ENCODE measurements around the gene VTI1A. TPM values are rescaled to one million over a fixed set of nuclear protein-coding genes. Genes with fewer than 3 reads are reported as not detected.
"Not testable (repeated sequence)": the region's sequence is repeated elsewhere in the genome, so short reads cannot be mapped to it uniquely, and the experiment has no call there.

VTI1A gene
- total and polyA plus RNA-seq, 3 donors from 2014 or later, result 25.5 to 85.9 (median 63.4) TPM

- intact Hi-C loops (cut with DNase I; ENCODE audit: low total_unique reads), result no loop called here
- no peaks in the 10 kb centered on the region for H3K27me3 ChIP-seq
- WGBS, 2 donors, result 91 to 92% methylated on average over 4 of the region's 4 CpGs
These were observed 408.1 kb downstream of the VTI1A start for GRCh38 chr10:112855134-112855533.

DNA sequence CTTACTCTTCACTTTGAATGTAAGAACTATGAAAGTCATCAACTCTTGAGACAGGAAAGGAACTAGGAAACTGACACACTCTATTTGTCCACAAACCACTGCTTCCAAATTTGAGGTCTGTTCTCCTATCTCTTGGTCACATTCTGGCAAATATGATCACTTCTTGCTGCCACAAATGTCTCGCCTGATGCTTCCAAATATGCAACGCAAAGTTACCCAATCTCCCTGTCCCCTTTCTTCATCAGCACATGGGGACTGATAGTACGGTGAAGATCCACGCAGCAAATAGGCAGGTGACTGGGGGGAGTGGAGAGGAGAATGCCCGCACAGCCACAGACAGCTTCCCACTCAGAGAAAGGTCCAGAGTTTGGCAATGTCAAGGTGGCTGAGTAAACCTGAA is 410.5 kb downstream of the VTI1A start:
- WGBS, 2 donors, result 94 to 97% methylated on average over 5 of the region's 5 CpGs

More at GRCh38 chr10:112855134-112855533, 408.1 kb downstream of the VTI1A start:
- Histone ChIP-seq H3K36me3 (ENCODE audit: low read depth, missing control alignments) (no peaks in the 10 kb centered on the region), H3K9me3 (no peaks in the 10 kb centered on the region), H3K4me1 (no peaks in the 10 kb centered on the region), H3K4me3 (no peak overlapping the region), H3K27ac (no peak overlapping the region)
- DNase-seq, result no peak
- no peak for TF ChIP-seq POLR2A (IDR thresholded peaks at IDR 0.05)
- TF ChIP-seq, protein P1, sequence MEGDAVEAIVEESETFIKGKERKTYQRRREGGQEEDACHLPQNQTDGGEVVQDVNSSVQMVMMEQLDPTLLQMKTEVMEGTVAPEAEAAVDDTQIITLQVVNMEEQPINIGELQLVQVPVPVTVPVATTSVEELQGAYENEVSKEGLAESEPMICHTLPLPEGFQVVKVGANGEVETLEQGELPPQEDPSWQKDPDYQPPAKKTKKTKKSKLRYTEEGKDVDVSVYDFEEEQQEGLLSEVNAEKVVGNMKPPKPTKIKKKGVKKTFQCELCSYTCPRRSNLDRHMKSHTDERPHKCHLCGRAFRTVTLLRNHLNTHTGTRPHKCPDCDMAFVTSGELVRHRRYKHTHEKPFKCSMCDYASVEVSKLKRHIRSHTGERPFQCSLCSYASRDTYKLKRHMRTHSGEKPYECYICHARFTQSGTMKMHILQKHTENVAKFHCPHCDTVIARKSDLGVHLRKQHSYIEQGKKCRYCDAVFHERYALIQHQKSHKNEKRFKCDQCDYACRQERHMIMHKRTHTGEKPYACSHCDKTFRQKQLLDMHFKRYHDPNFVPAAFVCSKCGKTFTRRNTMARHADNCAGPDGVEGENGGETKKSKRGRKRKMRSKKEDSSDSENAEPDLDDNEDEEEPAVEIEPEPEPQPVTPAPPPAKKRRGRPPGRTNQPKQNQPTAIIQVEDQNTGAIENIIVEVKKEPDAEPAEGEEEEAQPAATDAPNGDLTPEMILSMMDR (IDR thresholded peaks at IDR 0.05), result no peak

GRCh38 chr10:112858986-112859651 is 412.1 kb downstream of the VTI1A start:
- Histone ChIP-seq H3K9me3 (no peaks in the 10 kb centered on the region), H3K27me3 (no peaks in the 10 kb centered on the region), H3K4me1 (no peaks in the 10 kb centered on the region), H3K27ac (no peak overlapping the region), H3K4me3 (no peak overlapping the region), H3K36me3 (ENCODE audit: low read depth, missing control alignments) (no peaks in the 10 kb centered on the region)
- intact Hi-C loops (cut with DNase I; ENCODE audit: low total_unique reads), result no loop called here
- WGBS, 2 donors, result 61 to 71% methylated on average over 10 of the region's 10 CpGs
- no peak for TF ChIP-seq POLR2A (IDR thresholded peaks at IDR 0.05)
- TF ChIP-seq, protein P1 (IDR thresholded peaks at IDR 0.05), result no peak
- no peak for DNase-seq

More for the DNA sequence above, 410.5 kb downstream of the VTI1A start:
- Histone ChIP-seq H3K4me1 (no peaks in the 10 kb centered on the region), H3K36me3 (ENCODE audit: low read depth, missing control alignments) (no peaks in the 10 kb centered on the region), H3K4me3 (no peak overlapping the region), H3K27ac (no peak overlapping the region), H3K27me3 (no peaks in the 10 kb centered on the region), H3K9me3 (no peaks in the 10 kb centered on the region)
- intact Hi-C loops (cut with DNase I; ENCODE audit: low total_unique reads), result no loop called here
- no peak for DNase-seq
- TF ChIP-seq POLR2A (IDR thresholded peaks at IDR 0.05), result no peak
- TF ChIP-seq, protein P1 (IDR thresholded peaks at IDR 0.05), result no peak

DNA sequence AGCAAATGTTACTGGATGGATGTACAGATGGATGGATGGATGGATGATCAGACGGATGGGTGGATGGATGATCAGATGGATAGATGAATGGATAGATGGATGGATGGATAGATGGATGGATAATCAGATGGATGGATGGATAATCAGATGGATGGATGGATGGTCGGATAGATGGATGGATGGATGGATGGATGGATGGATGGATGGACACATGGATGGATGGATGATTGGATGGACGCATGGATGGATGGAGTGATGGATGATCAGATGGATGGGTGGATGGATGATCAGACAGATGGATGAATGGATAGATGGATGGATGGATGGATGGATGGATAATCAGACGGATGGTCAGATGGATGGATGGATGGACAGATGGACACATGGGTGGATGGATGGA is 412.8 kb downstream of the VTI1A start:
- H3K4me1 ChIP-seq, result no peaks in the 10 kb centered on the region
- no peaks in the 10 kb centered on the region for H3K9me3 ChIP-seq
- 86 to 92% methylated on average over 4 of the region's 4 CpGs for WGBS, 2 donors
- intact Hi-C loops (cut with DNase I; ENCODE audit: low total_unique reads), result no loop called here
- no peaks in the 10 kb centered on the region for H3K27me3 ChIP-seq
- TF ChIP-seq POLR2A (IDR thresholded peaks at IDR 0.05), result no peak
- TF ChIP-seq, protein P1 (IDR thresholded peaks at IDR 0.05), result no peak
- no peak for DNase-seq
- no peaks in the 10 kb centered on the region for H3K36me3 ChIP-seq (ENCODE audit: low read depth, missing control alignments)
- H3K4me3 ChIP-seq, result no peak overlapping the region
- no peak overlapping the region for H3K27ac ChIP-seq

DNA sequence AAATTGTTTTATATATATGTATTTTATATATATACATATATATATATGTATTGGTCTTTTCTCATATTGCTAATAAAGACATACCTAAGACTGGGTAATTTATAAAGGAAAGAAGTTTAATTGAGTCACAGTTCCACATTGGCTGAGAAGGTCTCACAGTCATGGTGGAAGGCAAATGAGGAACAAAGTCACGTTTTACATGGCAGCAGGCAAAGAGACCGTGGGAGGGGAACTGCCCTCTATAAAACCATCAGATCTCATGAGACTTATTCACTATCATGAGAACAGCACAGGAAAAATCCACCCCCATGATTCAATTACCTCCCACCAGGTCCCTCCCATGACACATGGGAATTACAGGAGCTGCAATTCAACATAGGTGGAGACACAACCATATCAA is 416.4 kb downstream of the VTI1A start:
- 82 to 87% methylated on average over 2 of the region's 2 CpGs for WGBS, 2 donors
- H3K27me3 ChIP-seq; H3K27ac ChIP-seq; H3K4me3 ChIP-seq; DNase-seq; intact Hi-C loops (cut with DNase I; ENCODE audit: low total_unique reads); H3K36me3 ChIP-seq (ENCODE audit: low read depth, missing control alignments); H3K4me1 ChIP-seq; H3K9me3 ChIP-seq: not testable (repeated sequence)

Small RNA genes within 50 kb of the gene (microRNA-seq; reads per million reads assigned to microRNA genes)
- 0 reads per million in 2 donors for gene MIR4295 (ENCODE audit: borderline number of aligned reads in 2 of 2, borderline replicate concordance in 1 of 2)

Small RNA genes within 50 kb of the gene (small RNA-seq; reads per million reads assigned to genes)
- 0 reads per million in 2 donors for gene AC022018.1
- gene MIR4295, result 0 reads per million in 2 donors

Other genes starting within 250 kb of the VTI1A start
- gene TECTB, start 163.8 kb upstream of the VTI1A start, total RNA-seq, result under 1 TPM in 1 of 2 donors, not detected in 1; 0.06 TPM
- gene TECTB, start 163.8 kb upstream of the VTI1A start, polyA plus RNA-seq (ENCODE audit: insufficient read depth, low read depth, low replicate concordance), result 0.17 TPM
- 10 to 100 TPM; 10.1 to 11.4 TPM for gene ACSL5, start 73.1 kb upstream of the VTI1A start, total RNA-seq
- gene ACSL5, start 73.1 kb upstream of the VTI1A start, polyA plus RNA-seq (ENCODE audit: insufficient read depth, low read depth, low replicate concordance), result 20.1 TPM
- 10 to 100 TPM; 28.5 to 29.1 TPM for gene ZDHHC6, start 301 bp upstream of the VTI1A start, total RNA-seq
- 26.3 TPM for gene ZDHHC6, start 301 bp upstream of the VTI1A start, polyA plus RNA-seq (ENCODE audit: insufficient read depth, low read depth, low replicate concordance)